Right atrium auricular region (tissue), 2 donors: Measurements from ENCODE around the gene CIZ1. TPM values are rescaled to one million over a fixed set of nuclear protein-coding genes. Genes with fewer than 3 reads are reported as not detected.

Experiments used
- DNase-seq: peaks from one replicate; pipeline ENCODE4 v3.0.0-alpha.2; 2019; ENCODE audit warnings: low spot score
- H3K27ac ChIP-seq, 2 donors: fragments of 200-600 bp; sonication (generic); 1 replicate in 1 of 2; 2 replicates in 1 of 2; pipeline ENCODE4 v1.5.1; 2016 to 2019
- H3K27me3 ChIP-seq, 2 donors: fragments of 200-600 bp; sonication (generic); one replicate each; pipeline versions ENCODE4 v1.5.1 to v1.6.0; 2017 to 2019
- H3K36me3 ChIP-seq: fragments of 200-600 bp; sonication (generic); one replicate; pipeline ENCODE4 v1.5.1; 2016
- H3K4me1 ChIP-seq, 2 donors: fragments of 200-600 bp; sonication (generic); one replicate each; pipeline versions ENCODE4 v1.5.1 to v1.6.0; 2017 to 2019
- H3K4me3 ChIP-seq, 2 donors: fragments of 200-600 bp; sonication (generic); 1 replicate in 1 of 2; 2 replicates in 1 of 2; pipeline ENCODE4 v1.5.1; 2017 to 2019; ENCODE audit warnings: mild to moderate bottlenecking in 1 of 2, moderate library complexity in 1 of 2
- H3K9me3 ChIP-seq, 2 donors: fragments of 200-600 bp; sonication (generic); one replicate each; pipeline ENCODE4 v1.5.1; 2019
- CTCF ChIP-seq, 2 donors: fragments of 200-600 bp; sonication (generic); IDR thresholded peaks; one replicate each; pipeline ENCODE4 v1.5.1; 2019; ENCODE audit warnings: antibody characterized with exemption in 2 of 2
- total RNA-seq, 2 donors: library from RNA; depleted of rRNA; stranded (reverse); fragments of >200 nt; gene quantifications; one replicate each; pipeline ENCODE4 v1.1.0, GENCODE V29; 2016

Gene CIZ1
- total RNA-seq, 2 donors from 2014 or later, result 41.6 to 45.9 TPM

GRCh38 chr9:128123451-128124080 lies 67.8 kb downstream of the CIZ1 start:
- Histone ChIP-seq H3K4me3 (no peak overlapping the region), H3K27me3 (no peaks in the 10 kb centered on the region), H3K27ac (no peak overlapping the region), H3K36me3 (peaks cover 42% of the 10 kb centered on the region), H3K9me3 (no peaks in the 10 kb centered on the region), H3K4me1 (peaks cover 0 to 20% of the 10 kb centered on the region in 2 donors)
- DNase-seq, result no peak
- no peak for TF ChIP-seq CTCF (IDR thresholded peaks at IDR 0.05)

DNA sequence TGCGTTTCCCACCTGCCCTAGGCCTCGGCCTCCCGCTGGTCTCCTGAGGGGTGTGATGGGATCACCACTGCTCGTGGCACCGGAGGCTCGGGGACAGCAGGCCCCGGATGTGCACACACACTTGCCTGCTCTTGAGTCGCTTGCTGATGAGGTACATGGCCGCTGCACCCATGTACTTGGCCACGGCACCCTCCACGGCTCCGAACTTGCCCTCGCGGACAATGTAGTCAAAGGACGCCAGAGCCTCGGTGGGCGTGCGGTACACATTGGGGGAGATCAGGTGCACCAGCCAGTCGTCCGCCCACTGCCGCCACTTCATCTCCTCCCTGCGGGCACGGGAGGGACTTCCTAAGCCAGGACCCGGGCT lies 68.6 kb downstream of the CIZ1 start:
- H3K36me3 ChIP-seq, result peaks cover 42% of the 10 kb centered on the region
- H3K4me1 ChIP-seq, result peaks cover 0 to 24% of the 10 kb centered on the region in 2 donors
- H3K9me3 ChIP-seq, result no peaks in the 10 kb centered on the region
- no peak overlapping the region for H3K4me3 ChIP-seq
- no peak for TF ChIP-seq CTCF (IDR thresholded peaks at IDR 0.05)
- DNase-seq, result no peak
- H3K27ac ChIP-seq, result no peak overlapping the region
- H3K27me3 ChIP-seq, result no peaks in the 10 kb centered on the region

GRCh38 chr9:128121924-128122808 lies 69.2 kb downstream of the CIZ1 start:
- H3K4me3 ChIP-seq, result no peak overlapping the region
- H3K36me3 ChIP-seq, result peaks cover 42% of the 10 kb centered on the region
- no peaks in the 10 kb centered on the region for H3K9me3 ChIP-seq
- H3K4me1 ChIP-seq, result peaks cover 0 to 26% of the 10 kb centered on the region in 2 donors
- no peaks in the 10 kb centered on the region for H3K27me3 ChIP-seq
- no peak for DNase-seq
- no peak overlapping the region for H3K27ac ChIP-seq
- TF ChIP-seq CTCF (IDR thresholded peaks at IDR 0.05), result no peak

GRCh38 chr9:128121466-128121810 lies 69.9 kb downstream of the CIZ1 start:
- Histone ChIP-seq H3K27ac (no peak overlapping the region), H3K36me3 (peaks cover 42% of the 10 kb centered on the region), H3K4me1 (peaks cover 0 to 20% of the 10 kb centered on the region in 2 donors), H3K27me3 (no peaks in the 10 kb centered on the region), H3K4me3 (no peak overlapping the region), H3K9me3 (no peaks in the 10 kb centered on the region)
- no peak for TF ChIP-seq CTCF (IDR thresholded peaks at IDR 0.05)
- no peak for DNase-seq

DNA sequence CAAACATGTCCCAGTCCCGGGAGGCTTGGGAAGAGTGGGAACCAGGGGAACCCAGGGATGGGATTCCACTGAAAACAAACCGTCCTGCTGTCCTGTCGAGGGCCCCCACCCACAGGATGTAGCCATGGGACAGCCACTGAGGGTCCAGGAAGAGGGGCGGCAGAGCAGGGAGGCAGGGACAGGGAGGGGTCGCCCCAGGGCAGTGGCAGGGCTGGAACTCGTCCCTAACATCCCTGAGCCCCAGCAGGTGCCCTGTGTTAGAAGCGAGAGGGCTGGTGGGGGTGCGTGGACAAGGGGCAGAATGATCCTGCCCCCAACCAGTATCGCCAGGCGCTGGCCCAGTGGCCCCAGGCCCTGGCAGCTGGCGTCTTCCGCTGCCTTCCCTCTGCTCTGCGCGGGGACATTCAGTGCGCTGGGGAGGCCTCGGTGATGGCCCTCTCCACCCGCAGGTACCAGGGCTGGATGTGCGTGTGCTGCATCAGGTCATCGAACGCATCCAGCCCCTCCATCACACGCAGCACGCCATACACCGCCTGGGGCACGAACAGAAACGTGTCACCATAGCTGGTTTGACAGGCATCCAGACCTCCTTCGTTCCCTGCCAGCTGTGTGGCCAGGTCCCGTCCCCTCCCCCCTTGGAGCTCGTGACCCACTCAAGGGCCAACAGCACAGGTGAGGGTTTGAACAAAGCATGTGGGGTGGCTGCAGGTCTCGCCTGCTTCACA lies 70.5 kb downstream of the CIZ1 start:
- DNase-seq, result no peak
- H3K27ac ChIP-seq, result no peak overlapping the region
- H3K36me3 ChIP-seq, result peaks cover 42% of the 10 kb centered on the region
- H3K9me3 ChIP-seq, result no peaks in the 10 kb centered on the region
- TF ChIP-seq CTCF (IDR thresholded peaks at IDR 0.05), result no peak
- H3K4me1 ChIP-seq, result peaks cover 0 to 15% of the 10 kb centered on the region in 2 donors
- H3K27me3 ChIP-seq, result no peaks in the 10 kb centered on the region
- no peak overlapping the region for H3K4me3 ChIP-seq
